Measurements from ENCODE around the gene MYBPC2. TPM values are rescaled to one million over a fixed set of nuclear protein-coding genes. Genes with fewer than 3 reads are reported as not detected.
A peak's percentile ranks its signal among the peaks of the same experiment; 100 is the strongest.

The MYBPC2 gene
- total RNA-seq, 2 experiments from 2014 or later: 0.11 to 0.59 TPM

DNA sequence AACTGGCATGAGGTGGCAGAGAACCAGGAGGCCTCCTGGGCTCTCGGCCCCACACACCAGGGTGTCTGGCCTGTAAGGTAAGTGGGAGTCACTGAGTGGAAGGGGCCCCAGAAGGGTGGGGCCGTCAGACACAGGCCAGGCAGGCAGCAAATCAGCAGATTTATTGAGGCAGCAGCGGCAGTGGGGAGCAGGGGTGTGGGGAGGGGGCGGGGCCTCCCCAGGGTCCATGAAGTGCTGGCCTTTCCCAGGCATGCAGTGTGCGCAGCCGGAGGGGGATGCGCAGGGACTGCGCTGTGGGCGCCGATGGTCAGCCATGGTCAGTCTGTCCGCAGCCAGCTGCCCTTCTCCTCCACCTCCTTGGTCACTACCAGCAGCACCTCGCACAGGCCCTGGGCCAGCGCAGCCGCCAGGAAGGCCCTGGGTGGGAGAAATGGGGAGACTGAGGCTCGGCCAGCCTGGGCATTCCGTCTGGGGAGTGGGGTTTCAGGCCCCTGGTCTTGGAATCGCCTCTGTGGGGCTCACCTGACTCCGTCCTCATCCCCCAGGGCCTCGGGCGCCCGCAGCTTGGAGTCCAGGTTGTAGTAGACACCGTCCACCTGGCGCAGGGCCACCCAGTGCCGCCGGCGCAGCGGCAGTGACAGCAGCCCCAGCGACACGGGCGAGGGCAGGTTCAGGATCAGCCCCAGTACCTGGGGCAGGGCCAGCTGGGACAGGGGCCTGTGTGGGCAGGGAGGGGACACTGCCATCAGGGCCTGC is 73.3 kb downstream of the MYBPC2 start:
- peaks cover 4% of the 10 kb centered on the region for H3K4me1 Mint-ChIP-seq (ENCODE audit: low read depth)

DNA sequence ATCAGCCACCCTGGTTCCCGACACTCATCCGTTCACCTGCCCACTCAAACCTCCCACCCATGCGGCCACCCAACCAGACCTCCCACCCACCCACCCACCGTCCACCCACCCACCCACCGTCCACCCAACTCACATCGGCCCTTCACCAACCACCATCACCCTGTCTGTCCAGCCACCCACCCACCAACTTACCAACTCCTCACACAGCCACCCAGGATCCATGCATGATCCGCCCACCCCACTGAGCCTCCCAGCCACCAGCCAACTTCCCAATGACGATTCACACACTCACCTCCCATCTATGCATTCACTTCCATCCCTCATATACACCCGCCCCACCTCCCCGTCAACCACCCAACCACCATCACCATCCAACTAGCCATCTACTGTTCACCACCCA is 74.0 kb downstream of the MYBPC2 start:
- Mint-ChIP-seq H3K27ac (no peak overlapping the region), H3K9me3 (no peaks in the 10 kb centered on the region), H3K27me3 (no peaks in the 10 kb centered on the region), H3K4me3 (no peak overlapping the region), H3K4me1 (ENCODE audit: low read depth) (peaks cover 9% of the 10 kb centered on the region), H3K36me3 (ENCODE audit: low read depth) (peaks cover 3% of the 10 kb centered on the region)
- CTCF ChIA-PET: no interaction called here
- POLR2A ChIA-PET: no interaction called here
- ATAC-seq (no peak), DNase-seq (no peak)
- TF ChIP-seq, protein P1, sequence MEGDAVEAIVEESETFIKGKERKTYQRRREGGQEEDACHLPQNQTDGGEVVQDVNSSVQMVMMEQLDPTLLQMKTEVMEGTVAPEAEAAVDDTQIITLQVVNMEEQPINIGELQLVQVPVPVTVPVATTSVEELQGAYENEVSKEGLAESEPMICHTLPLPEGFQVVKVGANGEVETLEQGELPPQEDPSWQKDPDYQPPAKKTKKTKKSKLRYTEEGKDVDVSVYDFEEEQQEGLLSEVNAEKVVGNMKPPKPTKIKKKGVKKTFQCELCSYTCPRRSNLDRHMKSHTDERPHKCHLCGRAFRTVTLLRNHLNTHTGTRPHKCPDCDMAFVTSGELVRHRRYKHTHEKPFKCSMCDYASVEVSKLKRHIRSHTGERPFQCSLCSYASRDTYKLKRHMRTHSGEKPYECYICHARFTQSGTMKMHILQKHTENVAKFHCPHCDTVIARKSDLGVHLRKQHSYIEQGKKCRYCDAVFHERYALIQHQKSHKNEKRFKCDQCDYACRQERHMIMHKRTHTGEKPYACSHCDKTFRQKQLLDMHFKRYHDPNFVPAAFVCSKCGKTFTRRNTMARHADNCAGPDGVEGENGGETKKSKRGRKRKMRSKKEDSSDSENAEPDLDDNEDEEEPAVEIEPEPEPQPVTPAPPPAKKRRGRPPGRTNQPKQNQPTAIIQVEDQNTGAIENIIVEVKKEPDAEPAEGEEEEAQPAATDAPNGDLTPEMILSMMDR (IDR thresholded peaks at IDR 0.05): no peak
- intact Hi-C loops (cut with micrococcal nuclease): no loop called here

More for the DNA sequence above, 73.3 kb downstream of the MYBPC2 start:
- CTCF ChIA-PET: no interaction called here
- Mint-ChIP-seq H3K9me3 (no peaks in the 10 kb centered on the region), H3K27ac (no peak overlapping the region), H3K27me3 (no peaks in the 10 kb centered on the region), H3K4me3 (no peak overlapping the region), H3K36me3 (ENCODE audit: low read depth) (peaks cover 3% of the 10 kb centered on the region)
- intact Hi-C loops (cut with micrococcal nuclease): no loop called here
- POLR2A ChIA-PET: no interaction called here
- DNase-seq (no peak), ATAC-seq (no peak)
- TF ChIP-seq, protein P1 (IDR thresholded peaks at IDR 0.05): no peak

DNA sequence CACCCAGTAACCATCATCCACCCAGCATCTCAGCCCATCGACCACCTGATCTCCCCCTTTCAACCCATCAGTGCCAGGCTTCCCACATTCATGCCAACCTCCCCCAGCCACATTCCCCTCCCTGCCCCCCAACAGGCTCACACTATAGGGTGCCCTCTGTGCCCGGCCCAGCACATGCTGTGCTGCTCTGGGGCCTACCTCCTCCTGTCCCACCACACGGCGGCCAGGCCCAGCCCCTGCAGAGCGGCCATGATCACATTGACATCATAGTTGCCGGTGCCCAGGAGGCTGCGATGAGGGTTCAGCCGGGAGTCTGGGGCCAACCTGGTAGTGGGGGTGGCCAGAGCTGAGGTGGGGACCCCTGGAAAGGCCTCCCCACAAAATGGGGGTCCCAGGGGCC is 74.7 kb downstream of the MYBPC2 start:
- ChIA-PET CTCF (no interaction called here), POLR2A (no interaction called here)
- intact Hi-C loops (cut with micrococcal nuclease): no loop called here
- TF ChIP-seq, protein P1 (IDR thresholded peaks at IDR 0.05): no peak
- Mint-ChIP-seq H3K27ac (no peak overlapping the region), H3K4me3 (no peak overlapping the region), H3K9me3 (no peaks in the 10 kb centered on the region), H3K4me1 (ENCODE audit: low read depth) (peaks cover 11% of the 10 kb centered on the region), H3K36me3 (ENCODE audit: low read depth) (peaks cover 3% of the 10 kb centered on the region), H3K27me3 (no peaks in the 10 kb centered on the region)
- DNase-seq: no peak
- ATAC-seq: no peak

DNA sequence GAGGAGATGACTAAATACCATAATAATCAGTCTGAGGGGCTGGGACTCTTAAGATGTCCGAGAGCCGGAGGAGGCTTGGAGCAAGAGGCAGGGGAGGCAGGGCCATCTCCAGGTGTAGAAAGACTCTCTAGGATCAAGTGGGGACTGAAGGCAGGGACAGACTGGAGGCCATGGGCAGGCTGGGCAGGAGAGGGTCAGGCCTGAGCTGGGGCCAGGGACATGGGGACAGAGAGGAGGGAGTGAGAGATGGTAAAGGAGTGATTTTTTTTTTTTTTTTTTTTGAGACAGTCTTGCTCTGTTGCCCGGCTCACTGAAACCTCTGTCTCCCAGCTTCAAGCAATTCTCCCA is 76.1 kb downstream of the MYBPC2 start:
- CTCF ChIA-PET: interaction anchor here (0.8 kb wide), 1 partner anchor 9 kb away, joined by 3 read pairs; no protein-coding TSS in a partner anchor
- peak overlapping the region; percentile 56 for H3K27ac Mint-ChIP-seq
- TF ChIP-seq, protein P1 (IDR thresholded peaks at IDR 0.05): no peak
- DNase-seq (no peak), ATAC-seq (no peak)
- POLR2A ChIA-PET: no interaction called here
- intact Hi-C loops (cut with micrococcal nuclease): no loop called here
- peaks cover 3% of the 10 kb centered on the region for H3K36me3 Mint-ChIP-seq (ENCODE audit: low read depth)
- H3K4me1 Mint-ChIP-seq (ENCODE audit: low read depth): peaks cover 11% of the 10 kb centered on the region
- H3K9me3 Mint-ChIP-seq: no peaks in the 10 kb centered on the region
- no peak overlapping the region for H3K4me3 Mint-ChIP-seq
- no peaks in the 10 kb centered on the region for H3K27me3 Mint-ChIP-seq

DNA sequence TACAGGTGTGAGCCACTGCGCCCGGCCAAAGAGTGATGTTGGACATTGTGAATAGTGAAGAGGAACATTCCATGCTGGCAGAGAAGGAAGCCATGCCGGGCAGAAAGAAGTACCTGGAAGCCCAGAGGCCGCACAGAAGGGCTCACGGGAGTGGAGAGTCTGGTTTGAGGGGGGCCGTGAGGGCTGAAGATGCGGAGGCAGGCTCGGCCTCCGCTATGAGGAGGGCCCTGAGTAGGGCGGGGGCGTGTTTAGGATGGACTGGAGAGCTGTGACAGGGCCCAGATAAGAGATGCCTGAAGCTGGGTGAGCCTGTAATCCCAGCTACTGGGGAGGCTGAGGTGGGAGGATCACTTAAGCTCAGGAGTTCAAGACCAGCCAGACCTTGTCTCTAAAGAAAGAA is 76.7 kb downstream of the MYBPC2 start:
- H3K4me1 Mint-ChIP-seq (ENCODE audit: low read depth): peaks cover 12% of the 10 kb centered on the region
- ChIA-PET CTCF (interaction anchor here (0.8 to 1.3 kb wide), 3 partner anchors 9 to 59 kb away, joined by 3 to 4 read pairs (median 4); no protein-coding TSS in a partner anchor), POLR2A (interaction anchor here (0.9 to 2.5 kb wide), 2 partner anchors 15 to 30 kb away, joined by 3 to 9 read pairs; no protein-coding TSS in a partner anchor)
- H3K9me3 Mint-ChIP-seq: no peaks in the 10 kb centered on the region
- peaks cover 4% of the 10 kb centered on the region for H3K27me3 Mint-ChIP-seq
- ATAC-seq (no peak), DNase-seq (no peak)
- peak overlapping the region; percentile 8 for H3K4me3 Mint-ChIP-seq
- intact Hi-C loops (cut with micrococcal nuclease): no loop called here
- TF ChIP-seq, protein P1 (IDR thresholded peaks at IDR 0.05): no peak
- H3K36me3 Mint-ChIP-seq (ENCODE audit: low read depth): peaks cover 3% of the 10 kb centered on the region
- no peak overlapping the region for H3K27ac Mint-ChIP-seq
